GM20000 (cell line): ENCODE measurements around the gene OR6J1.
"Not testable (repeated sequence)": the region's sequence is repeated elsewhere in the genome, so short reads cannot be mapped to it uniquely, and the experiment has no call there.

ENCODE experiments used
- DNase-seq: peaks from one replicate; pipeline ENCODE4 v3.0.0; 2012; ENCODE audit warnings: low spot score
- TF ChIP-seq, protein P1 (sequence below): IDR thresholded peaks from 2 replicates; pipeline ENCODE4 v1.5.1; 2012; ENCODE audit warnings: mild to moderate bottlenecking, control low read depth; ENCODE audit errors: extremely low read depth, missing control alignments

Gene OR6J1

GRCh38 chr14:22650046-22650739 is 6.0 kb upstream of the OR6J1 start:
- no peak for DNase-seq
- TF ChIP-seq, protein P1, sequence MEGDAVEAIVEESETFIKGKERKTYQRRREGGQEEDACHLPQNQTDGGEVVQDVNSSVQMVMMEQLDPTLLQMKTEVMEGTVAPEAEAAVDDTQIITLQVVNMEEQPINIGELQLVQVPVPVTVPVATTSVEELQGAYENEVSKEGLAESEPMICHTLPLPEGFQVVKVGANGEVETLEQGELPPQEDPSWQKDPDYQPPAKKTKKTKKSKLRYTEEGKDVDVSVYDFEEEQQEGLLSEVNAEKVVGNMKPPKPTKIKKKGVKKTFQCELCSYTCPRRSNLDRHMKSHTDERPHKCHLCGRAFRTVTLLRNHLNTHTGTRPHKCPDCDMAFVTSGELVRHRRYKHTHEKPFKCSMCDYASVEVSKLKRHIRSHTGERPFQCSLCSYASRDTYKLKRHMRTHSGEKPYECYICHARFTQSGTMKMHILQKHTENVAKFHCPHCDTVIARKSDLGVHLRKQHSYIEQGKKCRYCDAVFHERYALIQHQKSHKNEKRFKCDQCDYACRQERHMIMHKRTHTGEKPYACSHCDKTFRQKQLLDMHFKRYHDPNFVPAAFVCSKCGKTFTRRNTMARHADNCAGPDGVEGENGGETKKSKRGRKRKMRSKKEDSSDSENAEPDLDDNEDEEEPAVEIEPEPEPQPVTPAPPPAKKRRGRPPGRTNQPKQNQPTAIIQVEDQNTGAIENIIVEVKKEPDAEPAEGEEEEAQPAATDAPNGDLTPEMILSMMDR: no peak

GRCh38 chr14:22648506-22648905 is 4.4 kb upstream of the OR6J1 start:
- TF ChIP-seq, protein P1: no peak
- DNase-seq: no peak

- TF ChIP-seq, protein P1: no peak
- DNase-seq: no peak
These were observed 2.6 kb upstream of the OR6J1 start for GRCh38 chr14:22646570-22647254.

GRCh38 chr14:22641846-22642245 is 2.3 kb downstream of the OR6J1 start:
- no peak for DNase-seq
- TF ChIP-seq, protein P1: no peak

GRCh38 chr14:22640192-22640591 is 4.0 kb downstream of the OR6J1 start:
- no peak for DNase-seq
- TF ChIP-seq, protein P1: no peak

- DNase-seq: not testable (repeated sequence)
These were observed 8.2 kb downstream of the OR6J1 start for GRCh38 chr14:22635980-22636379.

DNA sequence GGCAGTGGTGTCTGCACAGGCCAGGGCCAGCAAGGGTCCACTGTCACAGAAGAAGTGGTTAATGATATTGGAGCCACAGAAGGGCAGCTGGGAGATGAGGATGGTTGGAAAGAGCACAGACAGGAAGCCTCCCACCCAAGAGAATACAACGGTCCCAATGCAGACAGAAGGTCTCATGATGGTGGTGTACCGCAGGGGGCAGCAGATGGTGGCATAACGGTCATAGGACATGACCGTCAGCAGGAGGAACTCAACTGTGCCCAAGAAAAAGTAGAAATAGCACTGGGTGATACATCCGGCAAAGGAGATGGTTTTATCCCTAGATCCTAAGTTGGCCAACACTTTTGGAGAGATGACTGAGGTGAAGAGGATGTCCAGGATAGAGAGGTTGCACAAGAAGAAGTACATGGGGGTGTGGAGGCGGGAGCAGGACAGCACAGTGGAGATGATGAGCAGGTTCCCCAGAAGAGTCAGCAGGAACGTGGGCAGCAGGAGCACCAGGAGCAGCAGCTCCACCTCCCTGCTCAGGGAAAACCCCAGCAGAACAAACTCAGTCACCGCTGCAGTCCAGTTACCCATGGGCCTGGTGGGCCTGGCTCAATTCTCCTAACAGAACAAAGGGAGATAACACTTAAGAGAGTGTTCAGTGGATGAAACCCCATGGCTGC is 9.8 kb downstream of the OR6J1 start:
- TF ChIP-seq, protein P1: no peak

More for the DNA sequence above, 9.8 kb downstream of the OR6J1 start:
- no peak for DNase-seq
